Prostate gland (tissue), 2 donors: ENCODE data around the gene UPK1A.

Experiments used
- CTCF ChIP-seq, 4 experiments: fragments of 200-600 bp in 2 of 4; fragments of 450-650 bp in 2 of 4; sonication (generic) in 2 of 4; IDR thresholded peaks; 1 replicate in 3 of 4; 2 replicates in 1 of 4; pipeline ENCODE4 v1.5.1; 2016 to 2019; ENCODE audit warnings: antibody characterized with exemption in 4 of 4, mild to moderate bottlenecking in 2 of 4, moderate library complexity in 2 of 4
- POLR2A ChIP-seq: fragments of 450-650 bp; IDR thresholded peaks from one replicate; pipeline ENCODE4 v1.6.1; 2016; ENCODE audit warnings: antibody characterized with exemption, mild to moderate bottlenecking

- TF ChIP-seq POLR2A (no peak), CTCF (IDR thresholded peaks at IDR 0.05) (no peak)
Measured at GRCh38 chr19:35723671-35724070, 57.4 kb downstream of the UPK1A start.
